Melanocyte of skin (primary cell): ENCODE results near the gene TCF12. TPM values are rescaled to one million over a fixed set of nuclear protein-coding genes. Genes with fewer than 3 reads are reported as not detected.

Source experiments
- small RNA-seq, 2 donors: library from RNA; depleted of rRNA; stranded (forward); fragments of <200 nt; gene quantifications; one replicate each; pipeline ENCODE3, GENCODE V24; 2012
- total RNA-seq, 2 donors: library from RNA; depleted of rRNA; stranded (reverse); fragments of >200 nt; gene quantifications; 2 replicates each; pipeline ENCODE4 v1.2.3, GENCODE V29; 2012

Gene TCF12
- total RNA-seq = 10 to 100 TPM; 49.2 to 86.3 TPM

GRCh38 chr15:56918046-56918938 lies at the start of gene TCF12:
TSS of gene TCF12 (plus strand) at chr15:56918644. CDS start at chr15:56919914, 1,270 bp downstream.

Small RNAs within 50 kb of the gene (small RNA-seq; reads per million reads assigned to genes)
- gene RF01210 = 0 to 0.04 reads per million in 2 donors

Other genes with a start within 250 kb of the TCF12 start
- 10 to 100 TPM; 14.0 to 14.8 TPM for gene ZNF280D, start 185.1 kb upstream of the TCF12 start, total RNA-seq